Measurements from ENCODE around the gene MBNL1. TPM values are rescaled to one million over a fixed set of nuclear protein-coding genes. Genes with fewer than 3 reads are reported as not detected.

MBNL1 gene
- total and polyA plus RNA-seq, 2 of the 13 experiments (the other 11 are each of a cell fraction or from before 2014, with no cell fraction given): 27.1 to 55.4 TPM

DNA sequence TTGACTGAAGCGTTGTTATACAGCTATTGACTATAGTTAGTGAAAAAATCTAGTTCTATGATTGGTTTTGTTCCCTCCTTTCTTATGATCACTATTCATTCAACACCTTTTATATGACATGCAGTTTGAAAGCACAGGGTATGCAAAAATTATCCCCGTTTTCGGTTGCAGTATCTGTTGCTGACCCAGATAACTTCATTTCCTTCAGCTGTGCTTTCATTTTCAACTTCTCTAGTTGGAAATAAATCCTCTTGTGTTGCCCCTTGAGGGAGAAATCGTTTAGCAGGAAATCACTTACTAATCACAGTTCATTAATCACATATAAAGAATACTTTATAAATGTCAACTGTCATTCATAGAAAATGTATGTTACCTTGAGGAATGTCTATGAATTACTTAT is 55.1 kb downstream of the MBNL1 start:
- Histone ChIP-seq H3K36me3 (replicated peaks in 1 of 2; ENCODE audit: control insufficient read depth in 1 of 2, insufficient read depth in 2 of 2, low read length in 2 of 2) (peaks cover 0 to 4% of the 10 kb centered on the region in 2 experiments; a peak in 2 of 5 replicates), H3K27me3 (ENCODE audit: control insufficient read depth in 1 of 2, insufficient read depth in 2 of 2, low read length in 2 of 2) (no peaks in the 10 kb centered on the region), H3K9me3 (ENCODE audit: low read length) (no peaks in the 10 kb centered on the region), H3K79me2 (ENCODE audit: insufficient read depth, low read length) (peaks cover 69% of the 10 kb centered on the region), H3K4me3 (replicated peaks in 1 of 3; ENCODE audit: insufficient read depth in 1 of 3, low read depth in 2 of 3, low read length in 3 of 3) (no peak overlapping the region), H4K20me1 (ENCODE audit: insufficient read depth, low read length) (no peaks in the 10 kb centered on the region), H3K4me1 (ENCODE audit: insufficient read depth, low read length) (peaks cover 20% of the 10 kb centered on the region), H3K9ac (ENCODE audit: insufficient read depth, low read depth, low read length) (no peak overlapping the region), H3K4me2 (ENCODE audit: low read depth, low read length) (no peak overlapping the region), H2AFZ (ENCODE audit: low read length) (no peak overlapping the region), H3K27ac (ENCODE audit: extremely low read length, insufficient read depth, low read length) (no peak overlapping the region)
- ChIA-PET POLR2A (no interaction called here), CTCF (ENCODE audit: low intra/inter-chr PET ratio, low total read pairs) (no interaction called here)
- in situ Hi-C loops (cut with HindIII; ENCODE audit: extremely low pct_ligation_motif_present, low pct_unique_long_range_greater_than_20kb): no loop called here
- 96% methylated on average over 4 of the region's 4 CpGs for WGBS (ENCODE audit: low lambda C conversion rate)
- BruUV-seq (replicated peaks): no TSS peak
- ATAC-seq: no peak
- DNase-seq (ENCODE audit: low spot score): no peak
- no peak for FAIRE-seq
- intact Hi-C loops (cut with micrococcal nuclease; ENCODE audit: unreplicated experiment): no loop called here
- TF ChIP-seq HMG20A (CRISPR knock-in tag; IDR thresholded peaks at IDR 0.05; ENCODE audit: borderline replicate concordance): no peak
- TF ChIP-seq, protein P1, sequence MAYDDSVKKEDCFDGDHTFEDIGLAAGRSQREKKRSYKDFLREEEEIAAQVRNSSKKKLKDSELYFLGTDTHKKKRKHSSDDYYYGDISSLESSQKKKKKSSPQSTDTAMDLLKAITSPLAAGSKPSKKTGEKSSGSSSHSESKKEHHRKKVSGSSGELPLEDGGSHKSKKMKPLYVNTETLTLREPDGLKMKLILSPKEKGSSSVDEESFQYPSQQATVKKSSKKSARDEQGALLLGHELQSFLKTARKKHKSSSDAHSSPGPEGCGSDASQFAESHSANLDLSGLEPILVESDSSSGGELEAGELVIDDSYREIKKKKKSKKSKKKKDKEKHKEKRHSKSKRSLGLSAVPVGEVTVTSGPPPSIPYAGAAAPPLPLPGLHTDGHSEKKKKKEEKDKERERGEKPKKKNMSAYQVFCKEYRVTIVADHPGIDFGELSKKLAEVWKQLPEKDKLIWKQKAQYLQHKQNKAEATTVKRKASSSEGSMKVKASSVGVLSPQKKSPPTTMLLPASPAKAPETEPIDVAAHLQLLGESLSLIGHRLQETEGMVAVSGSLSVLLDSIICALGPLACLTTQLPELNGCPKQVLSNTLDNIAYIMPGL (CRISPR knock-in tag; IDR thresholded peaks at IDR 0.05; ENCODE audit: borderline replicate concordance in 1 of 2, low read depth in 1 of 2): no peak
- no peak for TF ChIP-seq HDAC2 (CRISPR knock-in tag; IDR thresholded peaks at IDR 0.05)
- TF ChIP-seq, protein P2, sequence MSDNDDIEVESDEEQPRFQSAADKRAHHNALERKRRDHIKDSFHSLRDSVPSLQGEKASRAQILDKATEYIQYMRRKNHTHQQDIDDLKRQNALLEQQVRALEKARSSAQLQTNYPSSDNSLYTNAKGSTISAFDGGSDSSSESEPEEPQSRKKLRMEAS (IDR thresholded peaks at IDR 0.05): no peak
- TF ChIP-seq MIXL1 (CRISPR knock-in tag; IDR thresholded peaks at IDR 0.05): no peak
- no peak for TF ChIP-seq YEATS2 (CRISPR knock-in tag; IDR thresholded peaks at IDR 0.05; ENCODE audit: borderline replicate concordance)
- no peak for TF ChIP-seq CHD2 (IDR thresholded peaks at IDR 0.05; ENCODE audit: low read depth, low read length)
- TF ChIP-seq U2AF2 (IDR thresholded peaks at IDR 0.05; ENCODE audit: low read depth, low read length): no peak
- no peak for TF ChIP-seq HNRNPLL (IDR thresholded peaks at IDR 0.05; ENCODE audit: low read depth, low read length, poor library complexity, severe bottlenecking)
- no peak for TF ChIP-seq KDM3A (CRISPR knock-in tag; IDR thresholded peaks at IDR 0.05; ENCODE audit: low read depth)
- no peak for TF ChIP-seq MATR3 (CRISPR knock-in tag; IDR thresholded peaks at IDR 0.05)
- TF ChIP-seq, protein P3, sequence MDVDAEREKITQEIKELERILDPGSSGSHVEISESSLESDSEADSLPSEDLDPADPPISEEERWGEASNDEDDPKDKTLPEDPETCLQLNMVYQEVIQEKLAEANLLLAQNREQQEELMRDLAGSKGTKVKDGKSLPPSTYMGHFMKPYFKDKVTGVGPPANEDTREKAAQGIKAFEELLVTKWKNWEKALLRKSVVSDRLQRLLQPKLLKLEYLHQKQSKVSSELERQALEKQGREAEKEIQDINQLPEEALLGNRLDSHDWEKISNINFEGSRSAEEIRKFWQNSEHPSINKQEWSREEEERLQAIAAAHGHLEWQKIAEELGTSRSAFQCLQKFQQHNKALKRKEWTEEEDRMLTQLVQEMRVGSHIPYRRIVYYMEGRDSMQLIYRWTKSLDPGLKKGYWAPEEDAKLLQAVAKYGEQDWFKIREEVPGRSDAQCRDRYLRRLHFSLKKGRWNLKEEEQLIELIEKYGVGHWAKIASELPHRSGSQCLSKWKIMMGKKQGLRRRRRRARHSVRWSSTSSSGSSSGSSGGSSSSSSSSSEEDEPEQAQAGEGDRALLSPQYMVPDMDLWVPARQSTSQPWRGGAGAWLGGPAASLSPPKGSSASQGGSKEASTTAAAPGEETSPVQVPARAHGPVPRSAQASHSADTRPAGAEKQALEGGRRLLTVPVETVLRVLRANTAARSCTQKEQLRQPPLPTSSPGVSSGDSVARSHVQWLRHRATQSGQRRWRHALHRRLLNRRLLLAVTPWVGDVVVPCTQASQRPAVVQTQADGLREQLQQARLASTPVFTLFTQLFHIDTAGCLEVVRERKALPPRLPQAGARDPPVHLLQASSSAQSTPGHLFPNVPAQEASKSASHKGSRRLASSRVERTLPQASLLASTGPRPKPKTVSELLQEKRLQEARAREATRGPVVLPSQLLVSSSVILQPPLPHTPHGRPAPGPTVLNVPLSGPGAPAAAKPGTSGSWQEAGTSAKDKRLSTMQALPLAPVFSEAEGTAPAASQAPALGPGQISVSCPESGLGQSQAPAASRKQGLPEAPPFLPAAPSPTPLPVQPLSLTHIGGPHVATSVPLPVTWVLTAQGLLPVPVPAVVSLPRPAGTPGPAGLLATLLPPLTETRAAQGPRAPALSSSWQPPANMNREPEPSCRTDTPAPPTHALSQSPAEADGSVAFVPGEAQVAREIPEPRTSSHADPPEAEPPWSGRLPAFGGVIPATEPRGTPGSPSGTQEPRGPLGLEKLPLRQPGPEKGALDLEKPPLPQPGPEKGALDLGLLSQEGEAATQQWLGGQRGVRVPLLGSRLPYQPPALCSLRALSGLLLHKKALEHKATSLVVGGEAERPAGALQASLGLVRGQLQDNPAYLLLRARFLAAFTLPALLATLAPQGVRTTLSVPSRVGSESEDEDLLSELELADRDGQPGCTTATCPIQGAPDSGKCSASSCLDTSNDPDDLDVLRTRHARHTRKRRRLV (CRISPR knock-in tag; IDR thresholded peaks at IDR 0.05): no peak
- no peak for TF ChIP-seq HNF4G (IDR thresholded peaks at IDR 0.05; ENCODE audit: borderline replicate concordance, low read depth, low read length)
- no peak for TF ChIP-seq HNF4G (CRISPR knock-in tag; IDR thresholded peaks at IDR 0.05; ENCODE audit: borderline replicate concordance, low read depth)
- TF ChIP-seq, protein P4, sequence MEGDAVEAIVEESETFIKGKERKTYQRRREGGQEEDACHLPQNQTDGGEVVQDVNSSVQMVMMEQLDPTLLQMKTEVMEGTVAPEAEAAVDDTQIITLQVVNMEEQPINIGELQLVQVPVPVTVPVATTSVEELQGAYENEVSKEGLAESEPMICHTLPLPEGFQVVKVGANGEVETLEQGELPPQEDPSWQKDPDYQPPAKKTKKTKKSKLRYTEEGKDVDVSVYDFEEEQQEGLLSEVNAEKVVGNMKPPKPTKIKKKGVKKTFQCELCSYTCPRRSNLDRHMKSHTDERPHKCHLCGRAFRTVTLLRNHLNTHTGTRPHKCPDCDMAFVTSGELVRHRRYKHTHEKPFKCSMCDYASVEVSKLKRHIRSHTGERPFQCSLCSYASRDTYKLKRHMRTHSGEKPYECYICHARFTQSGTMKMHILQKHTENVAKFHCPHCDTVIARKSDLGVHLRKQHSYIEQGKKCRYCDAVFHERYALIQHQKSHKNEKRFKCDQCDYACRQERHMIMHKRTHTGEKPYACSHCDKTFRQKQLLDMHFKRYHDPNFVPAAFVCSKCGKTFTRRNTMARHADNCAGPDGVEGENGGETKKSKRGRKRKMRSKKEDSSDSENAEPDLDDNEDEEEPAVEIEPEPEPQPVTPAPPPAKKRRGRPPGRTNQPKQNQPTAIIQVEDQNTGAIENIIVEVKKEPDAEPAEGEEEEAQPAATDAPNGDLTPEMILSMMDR (CRISPR knock-in tag; IDR thresholded peaks at IDR 0.05): no peak
- no peak for TF ChIP-seq SALL1 (CRISPR knock-in tag; IDR thresholded peaks at IDR 0.05)
- TF ChIP-seq, protein P5, sequence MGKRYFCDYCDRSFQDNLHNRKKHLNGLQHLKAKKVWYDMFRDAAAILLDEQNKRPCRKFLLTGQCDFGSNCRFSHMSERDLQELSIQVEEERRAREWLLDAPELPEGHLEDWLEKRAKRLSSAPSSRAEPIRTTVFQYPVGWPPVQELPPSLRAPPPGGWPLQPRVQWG (CRISPR knock-in tag; IDR thresholded peaks at IDR 0.05; ENCODE audit: borderline replicate concordance, low read depth): no peak
